ENCODE results near the gene HEXB.
"Not testable (repeated sequence)": the region's sequence is repeated elsewhere in the genome, so short reads cannot be mapped to it uniquely, and the experiment has no call there.

HEXB gene

GRCh38 chr5:74693191-74693590 is 8.2 kb downstream of the HEXB start:
- no peaks in the 10 kb centered on the region for H3K27me3 ChIP-seq (ENCODE audit: control insufficient read depth in 5 of 5, insufficient read depth in 4 of 5, low read length in 5 of 5)
- no peaks in the 10 kb centered on the region for H3K4me1 ChIP-seq (ENCODE audit: control insufficient read depth in 5 of 5, insufficient read depth in 5 of 5, low read length in 5 of 5)
- H3K36me3 ChIP-seq (ENCODE audit: control insufficient read depth in 5 of 5, insufficient read depth in 5 of 5, low read length in 5 of 5): peaks cover 38 to 67% (median 42%) of the 10 kb centered on the region in 5 donors
- H3K9me3 ChIP-seq (ENCODE audit: control insufficient read depth in 5 of 5, low read length in 5 of 5): no peaks in the 10 kb centered on the region
- no peak overlapping the region for H3K9ac ChIP-seq (ENCODE audit: low read length in 5 of 5)
- H3K4me3 ChIP-seq (ENCODE audit: low read depth in 1 of 5, low read length in 5 of 5): no peak overlapping the region
- no peak overlapping the region for H3K27ac ChIP-seq (ENCODE audit: low read depth, low read length)

- H3K9ac ChIP-seq (ENCODE audit: low read length in 5 of 5): no peak overlapping the region
- H3K27ac ChIP-seq (ENCODE audit: low read depth, low read length): no peak overlapping the region
- H3K27me3 ChIP-seq (ENCODE audit: control insufficient read depth in 5 of 5, insufficient read depth in 4 of 5, low read length in 5 of 5): no peaks in the 10 kb centered on the region
- no peak overlapping the region for H3K4me3 ChIP-seq (ENCODE audit: low read depth in 1 of 5, low read length in 5 of 5)
- H3K4me1 ChIP-seq (ENCODE audit: control insufficient read depth in 5 of 5, insufficient read depth in 5 of 5, low read length in 5 of 5): no peaks in the 10 kb centered on the region
- peaks cover 42 to 77% (median 54%) of the 10 kb centered on the region in 5 donors for H3K36me3 ChIP-seq (ENCODE audit: control insufficient read depth in 5 of 5, insufficient read depth in 5 of 5, low read length in 5 of 5)
- H3K9me3 ChIP-seq (ENCODE audit: control insufficient read depth in 5 of 5, low read length in 5 of 5): no peaks in the 10 kb centered on the region
Measured at GRCh38 chr5:74717596-74717995, 32.6 kb downstream of the HEXB start.

GRCh38 chr5:74722271-74722670 is 37.2 kb downstream of the HEXB start:
- peaks cover 48 to 81% (median 70%) of the 10 kb centered on the region in 5 donors for H3K36me3 ChIP-seq (ENCODE audit: control insufficient read depth in 5 of 5, insufficient read depth in 5 of 5, low read length in 5 of 5)
- no peak overlapping the region for H3K4me3 ChIP-seq (ENCODE audit: low read depth in 1 of 5, low read length in 5 of 5)
- no peak overlapping the region for H3K9ac ChIP-seq (ENCODE audit: low read length in 5 of 5)

GRCh38 chr5:74725331-74725730 is 40.3 kb downstream of the HEXB start:
- H3K9ac ChIP-seq (ENCODE audit: low read length in 5 of 5): no peak overlapping the region
- H3K4me3 ChIP-seq (ENCODE audit: low read depth in 1 of 5, low read length in 5 of 5): no peak overlapping the region
- H3K27me3 ChIP-seq (ENCODE audit: control insufficient read depth in 5 of 5, insufficient read depth in 4 of 5, low read length in 5 of 5): no peaks in the 10 kb centered on the region
- H3K9me3 ChIP-seq (ENCODE audit: control insufficient read depth in 5 of 5, low read length in 5 of 5): no peaks in the 10 kb centered on the region
- H3K4me1 ChIP-seq (ENCODE audit: control insufficient read depth in 5 of 5, insufficient read depth in 5 of 5, low read length in 5 of 5): no peaks in the 10 kb centered on the region
- H3K27ac ChIP-seq (ENCODE audit: low read depth, low read length): no peak overlapping the region
- H3K36me3 ChIP-seq (ENCODE audit: control insufficient read depth in 5 of 5, insufficient read depth in 5 of 5, low read length in 5 of 5): peaks cover 40 to 76% (median 67%) of the 10 kb centered on the region in 5 donors

More at GRCh38 chr5:74722271-74722670, 37.2 kb downstream of the HEXB start:
- H3K27me3 ChIP-seq (ENCODE audit: control insufficient read depth in 5 of 5, insufficient read depth in 4 of 5, low read length in 5 of 5): no peaks in the 10 kb centered on the region
- no peak overlapping the region for H3K27ac ChIP-seq (ENCODE audit: low read depth, low read length)
- H3K9me3 ChIP-seq (ENCODE audit: control insufficient read depth in 5 of 5, low read length in 5 of 5): no peaks in the 10 kb centered on the region
- H3K4me1 ChIP-seq (ENCODE audit: control insufficient read depth in 5 of 5, insufficient read depth in 5 of 5, low read length in 5 of 5): no peaks in the 10 kb centered on the region

GRCh38 chr5:74736759-74737158 is 51.7 kb downstream of the HEXB start:
- H3K9ac ChIP-seq (ENCODE audit: low read length in 5 of 5): no peak overlapping the region
- H3K4me3 ChIP-seq (ENCODE audit: low read depth in 1 of 5, low read length in 5 of 5): no peak overlapping the region
- H3K36me3 ChIP-seq (ENCODE audit: control insufficient read depth in 5 of 5, insufficient read depth in 5 of 5, low read length in 5 of 5): peaks cover 41 to 68% (median 58%) of the 10 kb centered on the region in 5 donors
- H3K9me3 ChIP-seq (ENCODE audit: control insufficient read depth in 5 of 5, low read length in 5 of 5): no peaks in the 10 kb centered on the region
- H3K4me1 ChIP-seq (ENCODE audit: control insufficient read depth in 5 of 5, insufficient read depth in 5 of 5, low read length in 5 of 5): no peaks in the 10 kb centered on the region
- H3K27me3 ChIP-seq (ENCODE audit: control insufficient read depth in 5 of 5, insufficient read depth in 4 of 5, low read length in 5 of 5): no peaks in the 10 kb centered on the region
- no peak overlapping the region for H3K27ac ChIP-seq (ENCODE audit: low read depth, low read length)

- Histone ChIP-seq H3K36me3 (ENCODE audit: control insufficient read depth in 5 of 5, insufficient read depth in 5 of 5, low read length in 5 of 5) (peaks cover 44 to 70% (median 52%) of the 10 kb centered on the region in 5 donors), H3K9me3 (ENCODE audit: control insufficient read depth in 5 of 5, low read length in 5 of 5) (no peaks in the 10 kb centered on the region), H3K4me3 (ENCODE audit: low read depth in 1 of 5, low read length in 5 of 5) (no peak overlapping the region), H3K27ac (ENCODE audit: low read depth, low read length) (no peak overlapping the region), H3K27me3 (ENCODE audit: control insufficient read depth in 5 of 5, insufficient read depth in 4 of 5, low read length in 5 of 5) (no peaks in the 10 kb centered on the region), H3K9ac (ENCODE audit: low read length in 5 of 5) (no peak overlapping the region), H3K4me1 (ENCODE audit: control insufficient read depth in 5 of 5, insufficient read depth in 5 of 5, low read length in 5 of 5) (no peaks in the 10 kb centered on the region)
Measured at GRCh38 chr5:74738406-74738805, 53.4 kb downstream of the HEXB start.

GRCh38 chr5:74748742-74749141 is 63.7 kb downstream of the HEXB start:
- H3K9ac ChIP-seq (ENCODE audit: low read length in 5 of 5); H3K27me3 ChIP-seq (ENCODE audit: control insufficient read depth in 5 of 5, insufficient read depth in 4 of 5, low read length in 5 of 5); H3K9me3 ChIP-seq (ENCODE audit: control insufficient read depth in 5 of 5, low read length in 5 of 5); H3K4me3 ChIP-seq (ENCODE audit: low read depth in 1 of 5, low read length in 5 of 5); H3K4me1 ChIP-seq (ENCODE audit: control insufficient read depth in 5 of 5, insufficient read depth in 5 of 5, low read length in 5 of 5); H3K27ac ChIP-seq (ENCODE audit: low read depth, low read length): not testable (repeated sequence)
- peaks cover 50 to 70% (median 59%) of the 10 kb centered on the region in 5 donors for H3K36me3 ChIP-seq (ENCODE audit: control insufficient read depth in 5 of 5, insufficient read depth in 5 of 5, low read length in 5 of 5)

GRCh38 chr5:74761241-74761640 is 76.2 kb downstream of the HEXB start:
- Histone ChIP-seq H3K27ac (ENCODE audit: low read depth, low read length) (no peak overlapping the region), H3K4me1 (ENCODE audit: control insufficient read depth in 5 of 5, insufficient read depth in 5 of 5, low read length in 5 of 5) (peaks cover 3 to 16% (median 14%) of the 10 kb centered on the region in 5 donors), H3K9ac (ENCODE audit: low read length in 5 of 5) (no peak overlapping the region), H3K36me3 (ENCODE audit: control insufficient read depth in 5 of 5, insufficient read depth in 5 of 5, low read length in 5 of 5) (peaks cover 27 to 51% (median 34%) of the 10 kb centered on the region in 5 donors), H3K9me3 (ENCODE audit: control insufficient read depth in 5 of 5, low read length in 5 of 5) (no peaks in the 10 kb centered on the region), H3K4me3 (ENCODE audit: low read depth in 1 of 5, low read length in 5 of 5) (no peak overlapping the region), H3K27me3 (ENCODE audit: control insufficient read depth in 5 of 5, insufficient read depth in 4 of 5, low read length in 5 of 5) (no peaks in the 10 kb centered on the region)

- Histone ChIP-seq H3K4me3 (ENCODE audit: low read depth in 1 of 5, low read length in 5 of 5) (no peak overlapping the region), H3K4me1 (ENCODE audit: control insufficient read depth in 5 of 5, insufficient read depth in 5 of 5, low read length in 5 of 5) (peaks cover 3 to 22% (median 19%) of the 10 kb centered on the region in 5 donors), H3K9ac (ENCODE audit: low read length in 5 of 5) (no peak overlapping the region), H3K36me3 (ENCODE audit: control insufficient read depth in 5 of 5, insufficient read depth in 5 of 5, low read length in 5 of 5) (peaks cover 20 to 41% (median 28%) of the 10 kb centered on the region in 5 donors), H3K27me3 (ENCODE audit: control insufficient read depth in 5 of 5, insufficient read depth in 4 of 5, low read length in 5 of 5) (no peaks in the 10 kb centered on the region), H3K9me3 (ENCODE audit: control insufficient read depth in 5 of 5, low read length in 5 of 5) (no peaks in the 10 kb centered on the region), H3K27ac (ENCODE audit: low read depth, low read length) (no peak overlapping the region)
Measured at GRCh38 chr5:74762599-74762998, 77.6 kb downstream of the HEXB start.

GRCh38 chr5:74763504-74763903 is 78.5 kb downstream of the HEXB start:
- peaks cover 5 to 29% (median 26%) of the 10 kb centered on the region in 5 donors for H3K4me1 ChIP-seq (ENCODE audit: control insufficient read depth in 5 of 5, insufficient read depth in 5 of 5, low read length in 5 of 5)
- H3K9me3 ChIP-seq (ENCODE audit: control insufficient read depth in 5 of 5, low read length in 5 of 5): no peaks in the 10 kb centered on the region
- no peak overlapping the region for H3K27ac ChIP-seq (ENCODE audit: low read depth, low read length)
- peak overlapping the region in 1 of 5 donors; percentile 56 for H3K9ac ChIP-seq (ENCODE audit: low read length in 5 of 5)
- no peak overlapping the region for H3K4me3 ChIP-seq (ENCODE audit: low read depth in 1 of 5, low read length in 5 of 5)
- H3K36me3 ChIP-seq (ENCODE audit: control insufficient read depth in 5 of 5, insufficient read depth in 5 of 5, low read length in 5 of 5): peaks cover 11 to 35% (median 22%) of the 10 kb centered on the region in 5 donors
- no peaks in the 10 kb centered on the region for H3K27me3 ChIP-seq (ENCODE audit: control insufficient read depth in 5 of 5, insufficient read depth in 4 of 5, low read length in 5 of 5)
